NCI-H2107 (cell line): ENCODE data around the gene SPEG.

Experiments
- DNase-seq: peaks from one replicate; lab custom pipeline; 2025; lab: John Stamatoyannopoulos, UW

The SPEG gene

DNA sequence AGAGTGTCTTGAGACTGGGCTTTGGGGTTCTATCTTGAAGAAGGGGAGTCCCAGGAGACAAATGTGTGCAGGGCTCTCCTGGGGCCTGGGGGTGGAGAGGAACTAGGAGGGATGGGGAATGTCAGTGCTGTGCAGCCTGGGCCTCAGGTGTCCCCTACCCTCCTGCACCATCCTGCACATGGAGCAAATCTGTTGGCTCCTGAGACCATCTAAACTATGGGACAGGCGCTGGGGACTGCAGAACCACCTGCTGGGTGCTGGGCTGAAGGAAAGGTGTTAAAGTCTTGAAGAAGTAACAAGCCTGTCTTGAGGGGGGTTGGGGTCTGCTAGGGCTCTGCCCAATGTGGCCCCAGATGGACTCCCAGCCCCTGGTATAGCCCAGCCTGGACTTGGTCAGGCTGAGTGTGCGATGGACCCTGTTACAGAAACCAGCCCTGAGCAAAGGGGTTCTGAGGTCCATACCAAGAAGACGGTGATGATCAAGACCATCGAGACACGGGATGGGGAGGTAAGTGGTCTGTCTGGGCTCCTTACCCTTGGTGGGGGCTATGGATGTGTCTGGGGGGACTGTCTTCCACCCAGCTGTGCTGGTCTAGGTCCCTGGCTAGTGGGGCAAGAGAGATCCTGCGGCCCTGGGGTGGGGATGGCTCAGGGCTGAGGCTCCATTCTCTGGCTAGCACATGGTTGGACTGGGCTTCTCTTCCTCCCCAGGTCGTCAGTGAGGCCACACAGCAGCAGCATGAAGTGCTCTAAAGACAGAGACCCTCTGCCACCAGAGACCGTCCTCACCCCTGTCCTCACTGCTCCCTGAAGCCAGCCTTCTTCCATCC is 9.2 kb upstream of the SPEG start:
- no peak for DNase-seq

- no peak for DNase-seq
Measured at GRCh38 chr2:219426068-219426443, 8.6 kb upstream of the SPEG start.

DNA sequence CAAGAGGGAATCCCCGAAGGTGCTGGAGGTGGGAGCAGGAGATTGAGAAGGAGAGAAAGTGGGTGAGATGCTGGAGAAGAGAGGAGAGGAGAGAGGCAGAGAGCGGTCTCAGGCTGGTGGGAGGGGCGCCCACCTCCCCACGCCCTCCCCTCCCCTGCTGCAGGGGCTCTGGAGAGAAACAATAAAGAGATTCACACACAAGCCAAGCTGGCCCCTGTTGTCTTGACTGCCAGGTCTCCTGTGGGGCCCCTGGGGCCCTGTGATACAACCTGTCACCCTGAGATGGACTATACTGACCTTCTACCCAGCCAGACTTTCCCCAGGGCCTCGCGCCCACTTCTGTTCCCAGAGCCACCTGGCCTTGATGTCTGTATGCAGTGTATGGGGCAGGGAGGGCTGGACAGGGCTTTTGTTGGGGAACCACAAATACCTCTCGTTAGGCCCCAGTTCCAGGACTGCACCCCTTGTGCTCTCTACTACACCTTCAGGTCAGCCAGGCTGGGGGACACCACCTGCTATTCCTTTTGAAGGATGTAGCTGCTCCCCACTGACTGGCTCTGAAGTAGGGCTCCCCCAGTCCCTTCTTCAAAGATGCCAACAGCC is 8.0 kb upstream of the SPEG start:
- no peak for DNase-seq

- DNase-seq = no peak
Measured at GRCh38 chr2:219428469-219428868, 6.2 kb upstream of the SPEG start.

GRCh38 chr2:219429958-219430606 is 4.6 kb upstream of the SPEG start:
- no peak for DNase-seq

DNA sequence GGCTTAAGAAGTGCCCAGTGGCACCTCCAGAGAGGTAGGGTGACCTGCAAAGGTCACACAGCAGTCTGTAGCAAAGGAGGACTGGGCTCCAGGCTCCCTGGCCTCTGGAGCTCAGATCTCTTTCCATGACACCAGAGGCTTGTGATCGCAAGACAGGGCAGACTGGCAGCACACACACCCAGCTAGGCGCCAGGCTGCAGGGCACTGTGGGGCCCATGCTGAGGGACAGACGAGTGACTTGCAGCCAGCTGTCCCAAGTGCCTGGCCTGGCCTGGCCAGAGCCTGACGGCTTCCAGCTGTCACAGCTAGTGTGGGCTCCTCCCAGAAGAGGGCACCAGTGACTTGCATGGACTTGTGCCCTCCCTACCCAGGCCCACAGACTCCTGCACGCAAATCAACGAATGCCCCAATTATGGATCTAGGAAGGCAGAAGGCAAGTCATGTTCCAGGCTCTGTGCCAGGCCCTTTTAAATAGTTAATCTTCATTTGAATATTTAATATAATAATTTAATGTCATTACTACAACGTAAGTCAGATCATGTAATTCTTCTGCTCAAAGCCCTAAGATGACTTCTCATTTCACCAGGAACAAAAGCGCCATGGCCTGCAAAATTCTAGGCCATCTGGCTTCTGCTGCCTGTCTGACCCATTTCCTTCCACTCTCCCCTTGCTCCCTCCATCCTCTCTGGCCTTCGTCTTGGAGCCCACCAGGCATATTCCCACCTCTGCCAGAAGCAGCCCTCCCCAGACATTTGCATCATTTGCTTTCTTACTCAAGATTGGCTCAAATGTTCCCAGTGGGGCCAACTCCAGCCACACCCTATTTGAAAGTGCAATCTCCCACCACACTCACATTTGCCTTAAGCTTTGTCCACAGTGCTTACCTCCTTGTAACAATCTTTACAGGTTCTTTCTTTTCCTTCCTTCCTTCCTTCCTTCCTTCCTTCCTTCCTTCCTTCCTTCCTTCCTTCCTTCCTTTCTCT is 3.7 kb upstream of the SPEG start:
- DNase-seq = no peak

DNA sequence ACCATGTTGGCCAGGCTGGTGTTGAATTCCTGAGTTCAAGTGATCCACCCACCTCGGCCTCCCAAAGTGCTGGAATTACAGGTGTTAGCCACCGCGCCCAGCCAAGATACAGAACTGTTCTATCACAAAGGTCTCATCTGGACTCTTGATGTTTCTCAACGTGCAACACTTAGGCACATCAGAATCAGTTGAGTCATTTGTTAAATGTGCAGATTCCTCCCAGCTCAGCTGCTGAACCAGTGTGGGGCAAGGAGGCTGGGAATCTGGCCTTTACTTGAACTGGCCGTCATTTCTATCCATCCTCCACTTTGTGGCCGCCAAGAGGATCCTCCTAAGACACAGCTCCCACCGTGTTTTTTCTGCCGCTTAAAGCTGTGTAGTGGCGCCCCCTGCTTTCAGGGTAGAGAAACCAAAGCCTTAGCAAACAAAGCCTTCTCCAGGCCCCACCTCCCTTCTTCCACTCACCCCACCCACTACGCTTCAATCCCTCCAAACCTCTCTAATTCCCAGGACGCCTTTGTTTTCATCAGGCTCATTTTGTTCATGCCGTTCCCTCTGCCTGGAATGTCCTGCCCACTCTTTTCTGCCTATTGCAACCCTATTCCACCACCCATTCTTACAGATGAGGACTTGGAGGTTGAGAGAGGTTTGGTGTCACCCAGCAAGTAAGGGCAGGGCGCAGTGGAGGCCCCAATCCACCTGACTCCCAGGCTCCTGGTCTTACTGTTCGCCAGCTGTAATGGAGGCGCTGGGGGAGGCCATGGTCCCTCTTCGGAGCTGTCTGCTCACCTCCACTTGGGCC is 776 bp upstream of the SPEG start:
- DNase-seq = no peak

DNA sequence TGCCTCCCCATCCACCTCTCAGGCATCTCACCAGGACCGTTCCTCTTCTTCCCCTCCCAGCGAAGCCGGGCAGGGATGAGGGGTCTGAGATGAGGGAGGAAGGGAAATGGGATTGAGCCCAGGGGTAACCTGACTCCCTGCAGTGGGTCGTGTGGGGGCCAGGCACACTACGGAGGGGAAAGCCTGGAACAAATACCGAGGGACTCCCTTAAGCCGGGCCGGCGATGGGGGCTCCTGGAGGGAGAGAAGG is 250 bp upstream of the SPEG start:
- no peak for DNase-seq

GRCh38 chr2:219435701-219436100 is 1.1 kb downstream of the SPEG start:
- no peak for DNase-seq

GRCh38 chr2:219436491-219436890 is 1.8 kb downstream of the SPEG start:
- DNase-seq = no peak

- DNase-seq = no peak
Measured at GRCh38 chr2:219437141-219437540, 2.5 kb downstream of the SPEG start.

DNA sequence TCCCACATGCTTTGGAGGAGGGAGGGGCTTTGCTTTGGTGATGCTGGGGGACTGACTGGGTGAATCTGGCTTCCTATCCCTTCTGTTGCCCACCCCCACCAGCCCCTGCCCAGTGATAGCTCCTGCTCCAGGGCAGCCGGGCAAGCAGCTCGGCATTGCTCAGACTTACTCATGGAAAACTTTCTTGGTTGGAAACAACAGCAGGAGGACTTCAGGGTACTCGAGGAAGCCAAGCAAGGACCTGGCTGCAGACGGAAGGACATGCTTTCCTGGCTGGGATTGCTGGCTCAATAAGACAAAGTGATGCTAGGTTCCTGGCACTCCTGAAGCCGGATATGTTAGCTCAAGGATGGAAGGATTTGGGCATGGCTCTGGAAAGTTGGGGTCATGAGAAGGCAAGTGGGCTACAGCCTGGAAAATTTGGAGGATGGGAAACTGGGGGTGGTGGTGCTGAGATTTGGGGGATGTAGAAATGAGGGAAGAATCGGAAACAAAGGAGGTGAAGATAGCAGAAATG is 3.1 kb downstream of the SPEG start:
- no peak for DNase-seq

DNA sequence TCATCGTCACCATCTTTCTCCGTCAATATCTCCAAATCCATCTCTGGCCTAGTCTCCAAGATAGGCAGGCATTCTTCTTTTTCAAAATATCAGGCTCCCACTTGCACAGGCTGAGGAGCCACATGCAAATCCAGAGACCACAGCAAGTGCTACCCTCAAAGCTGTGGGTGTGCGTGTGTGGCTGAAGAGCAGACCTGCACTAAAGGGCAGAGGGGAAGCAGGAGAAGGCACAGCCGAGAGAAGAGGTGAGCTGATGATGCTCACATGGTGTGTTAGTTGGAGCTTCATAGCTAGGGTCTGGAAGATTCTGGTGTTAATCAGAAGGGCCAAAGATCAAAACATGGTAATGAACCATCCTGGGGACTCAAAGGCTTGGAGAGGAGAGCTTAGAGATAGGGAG is 3.8 kb downstream of the SPEG start:
- no peak for DNase-seq

DNA sequence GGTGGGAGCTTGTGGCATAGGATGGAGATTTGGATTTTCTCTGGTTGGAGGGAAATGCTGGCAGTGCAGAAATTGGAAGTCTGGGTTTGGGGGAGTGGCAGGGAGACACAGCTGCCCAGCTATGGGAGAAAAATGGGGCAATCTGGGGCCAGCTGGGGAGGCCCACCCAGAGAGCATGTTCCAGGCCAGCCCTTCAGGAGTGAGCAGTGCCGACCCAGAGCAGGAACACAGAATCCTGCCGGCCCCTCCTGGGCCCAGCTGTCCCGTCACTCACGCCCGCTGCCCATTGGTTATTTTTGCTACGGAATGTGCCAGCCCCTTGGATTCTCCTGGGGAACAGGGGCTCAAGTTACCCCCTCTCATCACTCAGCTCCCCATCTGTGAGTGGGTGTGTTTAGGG is 4.9 kb downstream of the SPEG start:
- DNase-seq = no peak

DNA sequence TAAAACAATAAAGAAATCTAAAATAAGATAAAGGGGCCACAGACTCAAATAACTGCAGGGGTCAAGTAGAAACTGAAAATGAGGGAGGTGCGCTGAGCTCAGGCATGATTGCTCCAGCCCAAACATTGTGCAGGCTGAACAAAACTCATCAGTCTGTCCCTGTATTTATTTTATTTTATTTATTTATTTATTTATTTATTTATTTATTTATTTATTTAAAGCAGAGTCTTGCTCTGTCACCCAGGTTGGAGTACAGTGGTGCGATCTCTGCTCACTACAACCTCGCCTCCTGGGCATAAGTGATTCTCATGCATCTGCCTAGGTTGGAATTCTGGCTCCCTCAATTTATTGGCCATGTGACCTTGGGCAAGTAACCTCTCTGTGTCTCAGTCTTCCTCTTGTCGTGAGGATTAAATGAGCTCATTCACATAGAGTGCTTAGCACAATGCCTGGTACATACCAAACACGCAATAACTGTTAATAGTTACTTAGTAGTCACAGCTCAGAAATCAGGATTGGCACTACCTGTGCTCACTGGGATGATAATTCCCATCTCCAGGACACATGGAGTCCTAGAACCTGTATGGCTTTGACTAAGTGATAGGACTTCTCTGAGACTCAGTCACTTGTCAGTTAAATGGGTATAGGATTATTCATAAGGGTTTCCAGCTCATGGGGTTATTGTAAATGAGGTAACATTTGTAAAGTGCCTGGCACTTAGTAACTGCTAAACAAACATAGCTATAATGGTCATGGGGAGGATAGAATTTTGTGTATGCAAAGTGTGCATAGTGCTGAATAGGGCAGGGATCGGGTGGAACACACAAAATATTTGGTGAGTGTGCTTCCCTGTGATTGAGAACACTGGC is 6.0 kb downstream of the SPEG start:
- DNase-seq = no peak

DNA sequence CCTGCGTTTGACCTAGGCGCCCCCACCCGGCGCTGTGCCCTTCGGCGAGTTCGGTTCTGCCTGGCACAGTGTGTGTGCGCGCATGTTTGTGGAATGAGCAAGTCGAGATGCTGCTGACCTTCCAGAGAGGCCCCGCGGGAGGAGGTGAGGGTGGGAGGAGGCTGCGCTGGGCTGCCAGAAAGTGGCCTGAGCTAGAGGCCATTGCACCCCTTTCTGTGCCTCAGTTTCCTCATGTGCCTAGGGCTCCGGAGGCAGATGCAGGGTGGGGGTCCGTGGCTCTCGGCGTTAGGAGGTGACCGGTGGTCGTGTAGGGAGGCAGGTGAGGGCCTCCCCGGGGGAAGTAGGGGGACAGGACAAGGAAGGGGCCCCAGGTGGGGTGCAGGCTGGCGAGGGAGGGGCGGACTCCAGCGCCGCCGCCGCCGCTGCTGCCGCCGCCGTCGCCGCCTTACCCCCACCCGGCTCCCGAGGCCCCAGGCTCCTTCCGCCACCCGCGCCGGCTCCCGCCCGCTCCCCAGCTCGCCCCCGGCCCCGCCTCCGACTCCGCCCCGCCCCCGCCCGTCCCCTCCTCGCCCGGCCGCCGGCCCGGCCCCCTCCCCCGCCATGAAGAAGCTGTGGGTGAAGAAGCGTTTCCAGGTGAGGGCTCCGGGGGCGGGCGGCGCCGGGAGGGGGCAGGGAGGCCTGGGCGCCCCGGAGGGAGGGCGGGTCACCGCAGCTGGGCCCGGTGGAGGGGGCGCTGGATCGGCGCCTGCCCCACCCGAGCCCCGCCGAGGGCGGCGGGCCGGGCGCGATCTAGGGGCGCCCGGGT is 7.0 kb downstream of the SPEG start:
- DNase-seq = no peak

GRCh38 chr2:219442256-219443015 is 7.8 kb downstream of the SPEG start:
- no peak for DNase-seq

- no peak for DNase-seq
Measured at GRCh38 chr2:219443016-219443696, 8.5 kb downstream of the SPEG start.
